SK-N-MC (cell line): ENCODE measurements around the gene PUS7.

Experiments used
- EZH2 ChIP-seq: fragments of 200-600 bp; sonication (generic); IDR thresholded peaks from one replicate; pipeline ENCODE4 v1.6.1; 2017; ENCODE audit warnings: antibody characterized with exemption
- POLR2AphosphoS5 ChIP-seq: IDR thresholded peaks from 2 replicates; pipeline ENCODE4 v1.6.1; 2012; ENCODE audit warnings: mild to moderate bottlenecking, low read depth, low read length, borderline replicate concordance

DNA sequence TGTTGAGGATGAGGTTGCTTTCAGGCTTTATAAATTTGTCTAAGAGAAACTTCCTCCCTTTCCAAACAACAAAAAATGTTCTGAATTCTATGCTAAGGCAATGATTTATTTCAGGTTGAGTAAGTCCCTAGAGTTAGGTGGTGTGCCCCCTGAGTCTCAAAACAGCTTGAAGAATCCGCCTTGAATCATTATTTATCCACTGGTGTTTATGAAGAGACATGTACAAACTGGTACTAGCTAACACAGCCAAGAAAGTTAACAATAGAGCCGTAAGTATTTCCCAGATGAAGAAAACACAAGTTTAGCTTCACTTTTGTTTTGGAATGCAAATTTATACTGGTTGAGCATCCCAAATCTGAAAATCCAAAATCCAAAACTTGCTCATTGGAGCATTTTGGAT lies 67.2 kb downstream of the PUS7 start:
- TF ChIP-seq POLR2AphosphoS5 (no peak), EZH2 (no peak)
